ENCODE measurements around the gene SEPTIN3. TPM values are rescaled to one million over a fixed set of nuclear protein-coding genes. Genes with fewer than 3 reads are reported as not detected.

SEPTIN3 gene
- 130 TPM for total RNA-seq

GRCh38 chr22:41969110-41969646 is at the start of gene SEPTIN3:
Gene SEPTIN3, plus strand, starts transcription at chr22:41969443. Its CDS starts 2,050 bp downstream, at chr22:41971493.
- DNase-seq, result peak; percentile 29

GRCh38 chr22:41920271-41920976 is 48.8 kb upstream of the SEPTIN3 start:
- DNase-seq, result no peak

- DNase-seq, result no peak
These were observed 46.9 kb upstream of the SEPTIN3 start for GRCh38 chr22:41922328-41922727.

- DNase-seq, result no peak
These were observed 46.2 kb upstream of the SEPTIN3 start for GRCh38 chr22:41922940-41923594.

GRCh38 chr22:41923595-41924276 is 45.5 kb upstream of the SEPTIN3 start:
- DNase-seq, result no peak

GRCh38 chr22:41925783-41926460 is 43.3 kb upstream of the SEPTIN3 start:
- DNase-seq, result no peak

GRCh38 chr22:41927813-41928212 is 41.4 kb upstream of the SEPTIN3 start:
- no peak for DNase-seq

- DNase-seq, result no peak
These were observed 40.4 kb upstream of the SEPTIN3 start for GRCh38 chr22:41928593-41929417.

- no peak for DNase-seq
These were observed 39.8 kb upstream of the SEPTIN3 start for GRCh38 chr22:41929418-41929810.

- DNase-seq, result no peak
These were observed 37.5 kb upstream of the SEPTIN3 start for GRCh38 chr22:41931701-41932269.

- no peak for DNase-seq
These were observed 36.9 kb upstream of the SEPTIN3 start for GRCh38 chr22:41932353-41932752.

GRCh38 chr22:41933411-41934177 is 35.6 kb upstream of the SEPTIN3 start:
- no peak for DNase-seq

- no peak for DNase-seq
These were observed 34.8 kb upstream of the SEPTIN3 start for GRCh38 chr22:41934284-41935014.

GRCh38 chr22:41935015-41935351 is 34.3 kb upstream of the SEPTIN3 start:
- no peak for DNase-seq

- no peak for DNase-seq
These were observed 33.7 kb upstream of the SEPTIN3 start for GRCh38 chr22:41935509-41935908.

GRCh38 chr22:41936894-41937169 is 32.4 kb upstream of the SEPTIN3 start:
- DNase-seq, result no peak

GRCh38 chr22:41939981-41940831 is 29.0 kb upstream of the SEPTIN3 start:
- DNase-seq, result no peak

GRCh38 chr22:41940832-41941765 is 28.1 kb upstream of the SEPTIN3 start:
- DNase-seq, result peak; percentile 74
